ENCODE results near the gene TTYH3. TPM values are rescaled to one million over a fixed set of nuclear protein-coding genes. Genes with fewer than 3 reads are reported as not detected.
"Not testable (repeated sequence)": the region's sequence is repeated elsewhere in the genome, so short reads cannot be mapped to it uniquely, and the experiment has no call there.

The TTYH3 gene
- total and polyA plus RNA-seq, 2 of the 8 experiments (the other 6 are each of a cell fraction or from before 2014, with no cell fraction given), result 66.2 to 169 TPM

GRCh38 chr7:2673214-2673613 lies 41.4 kb downstream of the TTYH3 start:
- 79% methylated on average over 6 of the region's 6 CpGs; no CpG with 5 or more reads in 1 of the 2 experiments for WGBS, 2 experiments (ENCODE audit: extremely low coverage in 1 of 2, insufficient coverage in 1 of 2, insufficient read length in 1 of 2, insufficient replicate concordance in 2 of 2, low coverage in 1 of 2, low lambda C conversion rate in 2 of 2, missing lambda C conversion rate in 1 of 2)
- CTCF ChIA-PET (ENCODE audit: partially characterized antibody), result interaction anchor here (1.0 to 8.1 kb wide), 6 partner anchors 8 to 106 kb away, joined by 3 to 83 read pairs (median 4); no protein-coding TSS in a partner anchor
- not testable (repeated sequence) for H2AFZ ChIP-seq (ENCODE audit: low read length); H3K4me2 ChIP-seq (ENCODE audit: insufficient read depth in 1 of 2, low read depth in 2 of 2, low read length in 2 of 2); H4K5ac ChIP-seq (ENCODE audit: insufficient read length, low read depth, low read length); H3K4me1 ChIP-seq (replicated peaks in 1 of 4; ENCODE audit: control insufficient read depth in 3 of 4, insufficient read depth in 4 of 4, low read length in 3 of 4); FAIRE-seq; H3K56ac ChIP-seq (replicated peaks; ENCODE audit: insufficient read length, low read depth, low read length); H4K91ac ChIP-seq (replicated peaks; ENCODE audit: insufficient read length, low read length); H3K27me3 ChIP-seq (replicated peaks in 1 of 4; ENCODE audit: control insufficient read depth in 3 of 4, extremely low read depth in 1 of 4, insufficient read depth in 3 of 4, low read length in 3 of 4); H2BK5ac ChIP-seq (ENCODE audit: low read depth, low read length); H3K79me2 ChIP-seq (ENCODE audit: control insufficient read depth in 1 of 2, insufficient read depth in 2 of 2, low read length in 2 of 2); H2BK120ac ChIP-seq (replicated peaks; ENCODE audit: low read depth, low read length); H3K14ac ChIP-seq (ENCODE audit: insufficient read length); H3K36me3 ChIP-seq (ENCODE audit: control insufficient read depth in 2 of 4, insufficient read depth in 4 of 4, low read length in 3 of 4); H3K23me2 ChIP-seq (ENCODE audit: low read depth, low read length); H3K9me3 ChIP-seq (ENCODE audit: insufficient read depth in 2 of 2, low read depth in 1 of 2, low read length in 1 of 2); H3K18ac ChIP-seq (ENCODE audit: extremely low read depth, low read length); H2AK5ac ChIP-seq (ENCODE audit: low read depth, low read length); H3K27ac ChIP-seq (ENCODE audit: low read depth, low read length); H2BK12ac ChIP-seq (ENCODE audit: low read depth, low read length); H3K4ac ChIP-seq (replicated peaks; ENCODE audit: insufficient read length, low read depth, low read length); DNase-seq (ENCODE audit: low read depth in 1 of 2, low spot score in 2 of 2); H4K20me1 ChIP-seq (replicated peaks in 1 of 2; ENCODE audit: control insufficient read depth in 1 of 2, insufficient read depth in 2 of 2, low read length in 2 of 2); H3K79me1 ChIP-seq (ENCODE audit: low read depth, low read length); H3K23ac ChIP-seq (ENCODE audit: insufficient read length); H2BK20ac ChIP-seq (ENCODE audit: low read length); H4K8ac ChIP-seq (ENCODE audit: extremely low read depth, insufficient read depth, low read length); H2BK15ac ChIP-seq (ENCODE audit: low read length); H3K9ac ChIP-seq (replicated peaks in 1 of 4; ENCODE audit: extremely low read depth in 1 of 4, low read depth in 3 of 4, low read length in 3 of 4); H3K4me3 ChIP-seq (ENCODE audit: extremely low read depth in 1 of 4, insufficient read depth in 2 of 4, low read depth in 3 of 4, low read length in 4 of 4)
- POLR2A ChIA-PET (ENCODE audit: partially characterized antibody), result interaction anchor here (1.0 kb wide), 1 partner anchor 8 kb away, joined by 6 read pairs; no protein-coding TSS in a partner anchor

Data from H1 (cell line).